Thyroid gland (tissue), 4 donors: ENCODE data around the gene TMEM127. TPM values are rescaled to one million over a fixed set of nuclear protein-coding genes. Genes with fewer than 3 reads are reported as not detected.

Experiments used
- DNase-seq, 2 donors: peaks; one replicate each; pipeline ENCODE4 v3.0.0-alpha.2; 2019
- H3K27ac ChIP-seq, 3 donors: fragments of 200-600 bp; sonication (generic); 1 replicate in 2 of 3; 2 replicates in 1 of 3; pipeline ENCODE4 v1.5.1; 2016 to 2019; ENCODE audit warnings: mild to moderate bottlenecking in 1 of 3, moderate library complexity in 1 of 3
- H3K27me3 ChIP-seq: fragments of 200-600 bp; sonication (generic); one replicate; pipeline ENCODE4 v1.5.1; 2019
- H3K36me3 ChIP-seq, 2 donors: fragments of 200-600 bp; sonication (generic); one replicate each; pipeline ENCODE4 v1.5.1; 2016 to 2019
- H3K4me1 ChIP-seq, 2 donors: fragments of 200-600 bp; sonication (generic); one replicate each; pipeline ENCODE4 v1.5.1; 2017 to 2019
- H3K4me3 ChIP-seq, 3 donors: fragments of 200-600 bp; sonication (generic); replicated peaks in 1 of 3; 1 replicate in 2 of 3; 2 replicates in 1 of 3; pipeline ENCODE4 v1.5.1; 2016; ENCODE audit warnings: mild to moderate bottlenecking in 1 of 3
- H3K9me3 ChIP-seq: fragments of 200-600 bp; sonication (generic); one replicate; pipeline ENCODE4 v1.5.1; 2017
- POLR2A ChIP-seq, 2 donors: fragments of 450-650 bp; IDR thresholded peaks; one replicate each; pipeline ENCODE4 v1.6.1; 2017; ENCODE audit warnings: antibody characterized with exemption in 2 of 2, mild to moderate bottlenecking in 2 of 2, moderate library complexity in 1 of 2
- WGBS, 2 donors: methylation state at CpG; one replicate each; pipeline ENCODE4 v1.1.5; 2017; 5-methylcytosine and 5-hydroxymethylcytosine counted together
- intact Hi-C: fragments of 100-400 bp; cut with DNase I; formaldehyde crosslinking; loops from one replicate; pipeline ENCODE4 v1.15.1; 2023
- total RNA-seq, 4 donors: library from RNA; depleted of rRNA; stranded (reverse); fragments of >200 nt; gene quantifications; one replicate each; pipeline ENCODE4 v1.2.3, GENCODE V29; 2016
- TF ChIP-seq, protein P1 (sequence below), 6 experiments: fragments of 200-600 bp in 3 of 6; fragments of 450-650 bp in 3 of 6; sonication (generic) in 3 of 6; IDR thresholded peaks; one replicate each; pipeline ENCODE4 v1.5.1; 2016 to 2019; ENCODE audit warnings: antibody characterized with exemption in 6 of 6, mild to moderate bottlenecking in 2 of 6, inconsistent platforms in 1 of 6, moderate library complexity in 1 of 6

TMEM127 gene
- total RNA-seq, 4 donors from 2014 or later = 45.7 to 53.6 (median 48.7) TPM

DNA sequence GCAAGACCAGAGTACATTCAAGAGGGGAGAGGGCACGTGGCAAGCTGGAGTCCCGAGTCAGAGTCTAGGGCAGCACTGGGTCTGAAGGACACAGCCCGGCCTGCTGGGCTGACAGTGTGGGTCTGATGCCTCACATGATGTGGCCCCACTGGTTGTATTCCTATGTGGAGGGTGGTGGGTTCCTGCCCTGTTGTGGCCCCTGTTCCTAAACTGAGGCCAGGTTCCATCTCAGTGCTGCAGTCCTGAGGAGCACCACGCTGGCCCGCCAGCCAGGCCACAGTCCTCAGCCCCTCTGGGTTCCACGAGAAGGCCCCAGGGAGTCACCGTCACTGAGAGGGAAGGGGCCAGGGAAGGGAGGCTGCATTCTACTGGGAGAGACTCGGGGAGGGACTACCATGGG, 13.3 kb downstream of the TMEM127 start:
- Histone ChIP-seq H3K4me3 (no peak overlapping the region), H3K27me3 (no peaks in the 10 kb centered on the region), H3K36me3 (peaks cover 30 to 42% of the 10 kb centered on the region in 2 donors), H3K4me1 (peaks cover 0 to 26% of the 10 kb centered on the region in 2 donors), H3K27ac (peak overlapping the region in 1 of 3 donors; percentile 65), H3K9me3 (no peaks in the 10 kb centered on the region)
- 88 to 98% methylated on average over 7 to 8 of the region's 8 CpGs for WGBS, 2 donors
- intact Hi-C loops = no loop called here
- TF ChIP-seq, protein P1, sequence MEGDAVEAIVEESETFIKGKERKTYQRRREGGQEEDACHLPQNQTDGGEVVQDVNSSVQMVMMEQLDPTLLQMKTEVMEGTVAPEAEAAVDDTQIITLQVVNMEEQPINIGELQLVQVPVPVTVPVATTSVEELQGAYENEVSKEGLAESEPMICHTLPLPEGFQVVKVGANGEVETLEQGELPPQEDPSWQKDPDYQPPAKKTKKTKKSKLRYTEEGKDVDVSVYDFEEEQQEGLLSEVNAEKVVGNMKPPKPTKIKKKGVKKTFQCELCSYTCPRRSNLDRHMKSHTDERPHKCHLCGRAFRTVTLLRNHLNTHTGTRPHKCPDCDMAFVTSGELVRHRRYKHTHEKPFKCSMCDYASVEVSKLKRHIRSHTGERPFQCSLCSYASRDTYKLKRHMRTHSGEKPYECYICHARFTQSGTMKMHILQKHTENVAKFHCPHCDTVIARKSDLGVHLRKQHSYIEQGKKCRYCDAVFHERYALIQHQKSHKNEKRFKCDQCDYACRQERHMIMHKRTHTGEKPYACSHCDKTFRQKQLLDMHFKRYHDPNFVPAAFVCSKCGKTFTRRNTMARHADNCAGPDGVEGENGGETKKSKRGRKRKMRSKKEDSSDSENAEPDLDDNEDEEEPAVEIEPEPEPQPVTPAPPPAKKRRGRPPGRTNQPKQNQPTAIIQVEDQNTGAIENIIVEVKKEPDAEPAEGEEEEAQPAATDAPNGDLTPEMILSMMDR (IDR thresholded peaks at IDR 0.05) = no peak
- TF ChIP-seq POLR2A (IDR thresholded peaks at IDR 0.05) = no peak
- DNase-seq = no peak

DNA sequence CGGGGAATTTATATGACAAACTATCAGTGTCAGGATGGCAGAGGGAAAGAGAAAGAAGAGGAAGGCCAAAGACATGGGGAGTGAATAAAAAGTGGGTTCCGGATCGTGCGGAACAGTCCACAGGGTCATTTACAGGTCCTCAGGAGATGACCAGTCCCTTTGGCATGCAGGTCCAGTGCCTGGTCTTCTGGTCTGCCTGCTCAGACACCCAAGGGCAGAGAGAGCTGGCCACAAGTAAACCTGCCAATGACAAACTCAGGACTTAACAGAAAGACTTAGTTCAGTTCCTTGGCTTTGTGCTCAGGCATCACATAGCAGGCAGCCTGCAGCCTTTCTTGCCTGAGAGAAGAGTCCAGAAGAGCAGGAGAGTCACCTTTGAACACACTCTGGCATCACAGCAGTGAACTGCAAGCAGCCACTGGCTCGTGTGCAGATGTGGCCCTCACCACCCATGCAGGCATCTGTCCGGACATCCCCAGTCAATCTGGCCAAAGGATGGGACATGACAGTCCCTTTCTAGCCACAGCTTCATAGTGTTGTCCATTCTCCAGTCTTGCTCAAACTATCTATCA, 14.0 kb downstream of the TMEM127 start:
- Histone ChIP-seq H3K4me1 (peaks cover 0 to 19% of the 10 kb centered on the region in 2 donors), H3K27me3 (no peaks in the 10 kb centered on the region), H3K4me3 (no peak overlapping the region), H3K36me3 (peaks cover 30 to 41% of the 10 kb centered on the region in 2 donors), H3K27ac (peak overlapping the region in 2 of 3 donors; percentile 43 to 65), H3K9me3 (no peaks in the 10 kb centered on the region)
- TF ChIP-seq, protein P1 (IDR thresholded peaks at IDR 0.05) = no peak
- no peak for TF ChIP-seq POLR2A (IDR thresholded peaks at IDR 0.05)
- WGBS, 2 donors = 72 to 75% methylated on average over 5 to 6 of the region's 6 CpGs
- intact Hi-C loops = no loop called here
- DNase-seq = peak; percentile 37 to 58

DNA sequence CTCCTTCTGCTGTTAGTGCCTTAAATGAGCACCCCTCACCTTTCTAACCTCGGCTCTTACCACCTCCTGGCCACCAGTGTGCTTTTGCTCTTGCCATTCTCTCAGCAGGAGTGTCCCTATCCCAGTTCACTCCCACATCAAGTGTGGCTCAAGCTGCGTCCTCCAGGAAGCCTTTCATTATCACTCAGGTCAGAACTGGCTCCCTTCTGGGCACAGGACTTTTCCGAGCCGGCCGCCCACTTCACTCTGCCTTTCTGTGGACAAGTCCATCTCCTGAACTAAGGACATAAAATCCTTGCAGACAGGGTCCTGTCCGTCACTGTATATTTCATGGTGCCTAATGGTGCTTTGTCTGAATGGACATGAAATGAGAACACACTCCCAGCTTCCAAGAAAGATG, 15.6 kb downstream of the TMEM127 start:
- DNase-seq = no peak
- H3K27me3 ChIP-seq = no peaks in the 10 kb centered on the region
- 90 to 94% methylated on average over 6 of the region's 6 CpGs for WGBS, 2 donors
- H3K36me3 ChIP-seq = peaks cover 29 to 34% of the 10 kb centered on the region in 2 donors
- H3K27ac ChIP-seq = peak overlapping the region in 2 of 3 donors; percentile 30 to 65
- no peaks in the 10 kb centered on the region for H3K9me3 ChIP-seq
- no peak overlapping the region for H3K4me3 ChIP-seq
- H3K4me1 ChIP-seq = peaks cover 5 to 31% of the 10 kb centered on the region in 2 donors
- TF ChIP-seq POLR2A (IDR thresholded peaks at IDR 0.05) = no peak
- TF ChIP-seq, protein P1 (IDR thresholded peaks at IDR 0.05) = no peak
- intact Hi-C loops = no loop called here

DNA sequence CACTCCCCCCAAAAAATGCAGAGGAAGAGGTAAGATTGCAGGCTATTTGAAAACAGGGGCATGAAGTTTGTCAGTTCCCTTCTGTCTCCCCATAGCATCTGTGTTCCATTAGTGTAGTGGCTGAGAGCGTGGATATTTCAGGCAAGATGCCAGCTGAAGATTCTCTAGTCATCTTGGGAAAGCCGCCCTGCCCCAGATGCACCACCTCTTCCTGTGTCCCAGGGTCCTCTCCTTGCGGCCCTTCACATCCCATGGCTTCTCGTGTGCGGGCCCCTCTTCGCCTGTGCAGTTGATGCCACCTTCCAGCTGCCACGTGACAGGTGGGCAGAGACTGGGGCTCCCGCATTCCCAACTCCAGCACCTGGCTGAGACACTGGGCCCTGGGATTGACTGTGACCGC, 16.1 kb downstream of the TMEM127 start:
- no peak for DNase-seq
- TF ChIP-seq, protein P1 (IDR thresholded peaks at IDR 0.05) = no peak
- TF ChIP-seq POLR2A (IDR thresholded peaks at IDR 0.05) = no peak
- WGBS, 2 donors = 81 to 88% methylated on average over 9 of the region's 9 CpGs
- intact Hi-C loops = no loop called here
- Histone ChIP-seq H3K27me3 (no peaks in the 10 kb centered on the region), H3K4me1 (peaks cover 5 to 31% of the 10 kb centered on the region in 2 donors), H3K27ac (peak overlapping the region in 1 of 3 donors; percentile 30), H3K4me3 (no peak overlapping the region), H3K36me3 (peaks cover 23 to 29% of the 10 kb centered on the region in 2 donors), H3K9me3 (no peaks in the 10 kb centered on the region)

DNA sequence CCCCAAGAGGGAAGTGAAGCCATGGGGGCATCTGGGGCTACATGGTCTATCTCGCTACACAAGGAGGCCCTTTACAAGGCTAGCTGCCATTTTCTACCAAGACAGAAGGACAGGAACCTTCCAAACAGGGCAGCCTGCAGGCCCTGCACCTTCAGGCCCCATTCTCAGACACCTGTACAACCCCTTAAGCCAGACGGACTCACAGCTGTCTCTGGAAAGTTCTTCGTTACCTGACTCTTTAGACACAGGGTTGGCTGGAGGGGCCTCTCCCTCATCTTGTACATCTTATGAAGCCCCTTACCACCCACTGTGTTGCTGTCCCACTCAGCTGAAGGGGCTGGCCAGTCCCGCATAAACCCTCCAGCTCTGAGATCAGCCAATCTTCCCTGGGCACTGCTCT, 17.2 kb downstream of the TMEM127 start:
- TF ChIP-seq POLR2A (IDR thresholded peaks at IDR 0.05) = no peak
- TF ChIP-seq, protein P1 (IDR thresholded peaks at IDR 0.05) = no peak
- Histone ChIP-seq H3K4me3 (no peak overlapping the region), H3K27ac (no peak overlapping the region), H3K4me1 (peaks cover 5 to 31% of the 10 kb centered on the region in 2 donors), H3K9me3 (no peaks in the 10 kb centered on the region), H3K36me3 (peaks cover 13 to 20% of the 10 kb centered on the region in 2 donors), H3K27me3 (no peaks in the 10 kb centered on the region)
- intact Hi-C loops = no loop called here
- DNase-seq = no peak
- 85 to 97% methylated on average over 4 of the region's 4 CpGs for WGBS, 2 donors
